Common myeloid progenitor, CD34-positive (primary cell): ENCODE data around the gene PUM1.

ENCODE experiments used
- CTCF ChIA-PET: fragments of 350-600 bp; sonication (Branson Sonifier 250); formaldehyde crosslinking; loops from one replicate; lab custom pipeline; 2021; ENCODE audit warnings: antibody characterized with exemption; lab: Charles Lee
- POLR2A ChIA-PET: fragments of 350-600 bp; sonication (Branson Sonifier 250); formaldehyde crosslinking; loops from one replicate; lab custom pipeline; 2021; ENCODE audit warnings: antibody characterized with exemption; lab: Charles Lee
- DNase-seq, 3 donors: peaks; one replicate each; pipeline versions ENCODE4 v3.0.0 to v3.0.0-alpha.2; 2013
- H3K27ac ChIP-seq, 2 experiments: 1 replicate in 1 of 2; 2 replicates in 1 of 2; pipeline ENCODE4 v1.7.0; 2013; ENCODE audit warnings: inconsistent platforms in 2 of 2, low read length in 2 of 2, mild to moderate bottlenecking in 2 of 2, low read depth in 1 of 2, moderate library complexity in 1 of 2; ENCODE audit not compliant: severe bottlenecking in 2 of 2, insufficient read depth in 1 of 2, poor library complexity in 1 of 2
- H3K27me3 ChIP-seq, 5 experiments: replicated peaks in 2 of 5; 1 replicate in 3 of 5; 2 replicates in 2 of 5; pipeline versions ENCODE4 v1.6.1 to v1.7.0; 2013; ENCODE audit warnings: low read length in 4 of 5, mild to moderate bottlenecking in 2 of 5, moderate library complexity in 2 of 5, inconsistent platforms in 1 of 5; ENCODE audit not compliant: insufficient read depth in 5 of 5, control insufficient read depth in 4 of 5
- H3K36me3 ChIP-seq, 4 experiments: 1 replicate in 2 of 4; 2 replicates in 2 of 4; pipeline versions ENCODE4 v1.6.1 to v1.7.0; 2013; ENCODE audit warnings: low read length in 3 of 4, control low read depth in 1 of 4, mild to moderate bottlenecking in 1 of 4; ENCODE audit not compliant: control insufficient read depth in 4 of 4, insufficient read depth in 4 of 4
- H3K4me1 ChIP-seq, 4 experiments: 1 replicate in 3 of 4; 2 replicates in 1 of 4; pipeline versions ENCODE4 v1.6.1 to v1.7.1; 2013; ENCODE audit warnings: low read length in 3 of 4, mild to moderate bottlenecking in 3 of 4, control low read depth in 1 of 4, inconsistent platforms in 1 of 4, moderate library complexity in 1 of 4; ENCODE audit not compliant: control insufficient read depth in 4 of 4, insufficient read depth in 4 of 4; ENCODE audit errors: control extremely low read depth in 1 of 4
- H3K4me3 ChIP-seq, 7 experiments: 1 replicate in 4 of 7; 2 replicates in 3 of 7; pipeline versions ENCODE4 v1.5.1 to v1.7.0; 2013; ENCODE audit warnings: mild to moderate bottlenecking in 7 of 7, low read length in 6 of 7, moderate library complexity in 6 of 7, inconsistent platforms in 2 of 7, low read depth in 2 of 7, control low read depth in 1 of 7; ENCODE audit not compliant: insufficient read depth in 4 of 7, control insufficient read depth in 1 of 7; ENCODE audit errors: extremely low read depth in 1 of 7
- H3K9me3 ChIP-seq, 5 experiments: 1 replicate in 4 of 5; 2 replicates in 1 of 5; pipeline versions ENCODE4 v1.6.1 to v1.7.1; 2013; ENCODE audit warnings: low read length in 4 of 5, mild to moderate bottlenecking in 2 of 5, inconsistent platforms in 1 of 5, low read depth in 1 of 5, moderate library complexity in 1 of 5; ENCODE audit not compliant: control insufficient read depth in 4 of 5, insufficient read depth in 2 of 5; ENCODE audit errors: control extremely low read depth in 1 of 5
- WGBS: methylation state at CpG from one replicate; pipeline ENCODE4 v1.1.5; 2013; ENCODE audit not compliant: insufficient coverage; 5-methylcytosine and 5-hydroxymethylcytosine counted together

Gene PUM1

DNA sequence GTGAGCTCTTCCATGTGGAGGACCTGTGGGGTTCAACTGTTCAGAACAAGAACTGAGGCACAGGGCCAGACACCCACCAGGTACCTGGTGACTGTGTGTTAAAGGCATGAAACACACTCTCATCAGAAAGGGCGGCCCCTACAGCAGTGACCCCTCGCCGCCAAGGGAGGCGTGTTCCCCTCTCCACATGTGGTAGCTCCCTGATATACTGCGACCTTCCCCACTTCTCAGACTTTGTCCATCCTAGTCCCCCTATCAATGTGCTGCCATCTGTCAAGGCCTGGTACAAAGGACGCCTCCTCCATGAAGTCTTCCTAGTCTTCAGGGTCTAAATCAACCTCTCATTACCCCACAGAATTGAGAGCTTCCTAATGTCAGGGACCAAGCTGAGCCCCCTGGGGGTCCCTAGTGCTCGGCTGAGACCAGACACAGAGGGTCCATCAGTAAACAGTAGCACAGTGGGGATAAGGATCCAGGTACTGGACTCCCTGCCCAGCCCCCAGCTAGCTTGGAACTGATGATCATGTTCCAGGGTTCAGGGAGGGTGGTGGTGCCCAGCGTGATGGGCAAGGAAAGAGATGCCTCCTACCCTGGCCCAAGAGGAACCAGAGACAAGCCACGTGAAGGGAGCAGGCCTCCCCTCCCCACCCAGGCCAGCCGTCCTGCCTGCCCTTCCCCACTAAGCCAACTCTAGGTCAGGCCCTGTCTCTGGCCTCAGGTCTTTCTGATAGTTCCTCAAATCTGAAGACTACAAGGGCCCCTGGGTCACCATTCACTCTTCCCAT, 167.3 kb downstream of the PUM1 start:
- CTCF ChIA-PET = interaction anchor here (0.6 to 2.6 kb wide), 2 partner anchors 12 to 23 kb away, joined by 3 to 17 read pairs; no protein-coding TSS in a partner anchor
- Histone ChIP-seq H3K4me1 (no peaks in the 10 kb centered on the region), H3K9me3 (no peaks in the 10 kb centered on the region), H3K27me3 (peaks cover 0 to 86% (median 26%) of the 10 kb centered on the region in 5 experiments), H3K27ac (no peak overlapping the region), H3K36me3 (no peaks in the 10 kb centered on the region), H3K4me3 (no peak overlapping the region)
- DNase-seq = no peak
- POLR2A ChIA-PET = no interaction called here
- WGBS = 98% methylated on average over 9 of the region's 10 CpGs

- H3K4me3 ChIP-seq = no peak overlapping the region
- no peaks in the 10 kb centered on the region for H3K36me3 ChIP-seq
- peaks cover 0 to 2% (median 1%) of the 10 kb centered on the region in 4 experiments for H3K4me1 ChIP-seq
- 100% methylated on average over 1 of the region's 2 CpGs for WGBS
- H3K27me3 ChIP-seq = peaks cover 0 to 84% (median 29%) of the 10 kb centered on the region in 5 experiments
- ChIA-PET POLR2A (no interaction called here), CTCF (interaction anchor here (0.9 to 2.6 kb wide), 7 partner anchors 14 to 114 kb away, joined by 3 to 17 read pairs (median 3); no protein-coding TSS in a partner anchor)
- DNase-seq = no peak
- no peaks in the 10 kb centered on the region for H3K9me3 ChIP-seq
- H3K27ac ChIP-seq = no peak overlapping the region
Observed at GRCh38 chr1:30896905-30897304, 168.6 kb downstream of the PUM1 start.

- H3K36me3 ChIP-seq = no peaks in the 10 kb centered on the region
- no peak overlapping the region for H3K4me3 ChIP-seq
- DNase-seq = no peak
- CTCF ChIA-PET = interaction anchor here (1.0 to 2.6 kb wide), 6 partner anchors 10 to 113 kb away, joined by 3 to 17 read pairs (median 3); no protein-coding TSS in a partner anchor
- 87% methylated on average over 2 of the region's 6 CpGs for WGBS
- peaks cover 0 to 85% (median 28%) of the 10 kb centered on the region in 5 experiments for H3K27me3 ChIP-seq
- peaks cover 0 to 4% (median 2%) of the 10 kb centered on the region in 4 experiments for H3K4me1 ChIP-seq
- no peak overlapping the region for H3K27ac ChIP-seq
- POLR2A ChIA-PET = no interaction called here
- H3K9me3 ChIP-seq = no peaks in the 10 kb centered on the region
Observed at GRCh38 chr1:30895944-30896660, 169.4 kb downstream of the PUM1 start.

GRCh38 chr1:30895382-30895943, 170.1 kb downstream of the PUM1 start:
- peak overlapping the region in 1 of 2 experiments; percentile 16 for H3K27ac ChIP-seq
- H3K36me3 ChIP-seq = no peaks in the 10 kb centered on the region
- ChIA-PET POLR2A (no interaction called here), CTCF (interaction anchor here (0.9 to 2.6 kb wide), 4 partner anchors 11 to 113 kb away, joined by 3 to 17 read pairs (median 4); no protein-coding TSS in a partner anchor)
- H3K4me1 ChIP-seq = peaks cover 0 to 4% (median 2%) of the 10 kb centered on the region in 4 experiments
- H3K9me3 ChIP-seq = no peaks in the 10 kb centered on the region
- no peak overlapping the region for H3K4me3 ChIP-seq
- DNase-seq = no peak
- 90% methylated on average over 3 of the region's 6 CpGs for WGBS
- peaks cover 0 to 87% (median 26%) of the 10 kb centered on the region in 5 experiments for H3K27me3 ChIP-seq

DNA sequence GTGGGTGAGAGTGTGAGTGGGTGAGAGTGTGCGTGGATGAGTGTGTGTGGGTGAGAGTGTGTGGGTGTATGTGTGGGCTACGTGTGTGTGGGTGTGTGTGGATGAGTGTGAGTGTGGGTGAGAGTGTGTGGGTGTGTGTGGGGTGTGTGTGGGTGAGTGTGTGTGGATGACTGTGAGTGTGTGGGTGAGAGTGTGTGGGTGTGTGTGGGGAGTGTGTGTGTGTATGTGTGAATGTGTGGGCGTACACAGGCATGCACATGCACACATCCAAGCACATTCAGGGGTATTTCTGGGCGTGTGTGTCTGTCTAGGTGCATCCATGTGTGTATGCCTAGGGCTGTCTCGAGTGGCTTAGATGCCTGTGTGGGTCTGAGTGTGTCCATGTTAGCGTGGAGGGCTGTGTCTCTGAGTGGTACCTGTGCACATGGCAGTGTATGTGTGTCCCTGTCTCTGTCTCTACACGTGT, 171.0 kb downstream of the PUM1 start:
- CTCF ChIA-PET = interaction anchor here (0.9 to 3.9 kb wide), 4 partner anchors 12 to 93 kb away, joined by 3 to 19 read pairs (median 6); no protein-coding TSS in a partner anchor
- POLR2A ChIA-PET = no interaction called here
- Histone ChIP-seq H3K27me3 (peaks cover 0 to 83% (median 29%) of the 10 kb centered on the region in 5 experiments), H3K4me1 (peaks cover 0 to 4% (median 2%) of the 10 kb centered on the region in 4 experiments), H3K4me3 (no peak overlapping the region), H3K9me3 (no peaks in the 10 kb centered on the region), H3K36me3 (no peaks in the 10 kb centered on the region), H3K27ac (no peak overlapping the region)
- 90% methylated on average over 2 of the region's 7 CpGs for WGBS
- DNase-seq = no peak

DNA sequence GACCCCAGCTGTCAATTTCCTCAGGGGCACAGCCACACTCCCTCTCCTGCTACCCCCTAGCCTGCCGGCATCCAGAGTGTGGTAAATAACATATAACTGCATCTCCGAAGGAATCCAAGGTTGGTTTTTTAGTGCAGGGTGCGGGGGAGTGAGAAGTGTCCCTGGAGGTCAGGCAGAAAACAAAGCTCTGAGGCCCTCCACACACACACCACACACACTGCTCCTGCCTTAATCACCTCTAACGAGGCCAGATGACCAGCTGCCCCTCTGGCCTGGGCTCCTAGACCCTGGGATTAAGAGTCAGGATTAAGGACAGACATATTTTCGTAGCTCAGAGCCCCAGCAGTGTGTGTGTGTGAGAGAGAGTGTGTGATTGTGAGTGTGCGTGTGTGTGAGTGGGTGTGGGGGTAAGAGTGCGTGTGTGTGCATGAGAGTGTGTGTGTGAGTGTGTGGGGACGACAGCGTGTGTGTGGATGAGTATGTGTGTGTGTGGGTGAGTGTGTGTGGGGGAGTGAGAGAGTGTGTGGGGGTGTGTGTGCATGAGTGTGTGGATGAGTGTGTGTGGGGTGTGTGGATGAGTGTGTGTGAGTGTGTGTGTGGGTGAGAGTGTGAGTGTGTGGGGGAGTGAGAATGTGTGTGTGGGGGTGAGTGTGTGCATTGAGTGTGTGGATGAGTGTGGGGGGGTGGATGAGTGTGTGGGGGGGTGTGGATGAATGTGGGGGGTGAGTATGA, 171.6 kb downstream of the PUM1 start:
- WGBS = 88% methylated on average over 5 of the region's 9 CpGs
- H3K4me1 ChIP-seq = peaks cover 0 to 4% (median 2%) of the 10 kb centered on the region in 4 experiments
- H3K36me3 ChIP-seq = no peaks in the 10 kb centered on the region
- DNase-seq = no peak
- H3K4me3 ChIP-seq = no peak overlapping the region
- H3K27ac ChIP-seq = no peak overlapping the region
- ChIA-PET POLR2A (no interaction called here), CTCF (interaction anchor here (2.5 to 3.9 kb wide), 2 partner anchors 12 to 92 kb away, joined by 7 to 19 read pairs; no protein-coding TSS in a partner anchor)
- H3K9me3 ChIP-seq = no peaks in the 10 kb centered on the region
- H3K27me3 ChIP-seq = peaks cover 0 to 85% (median 34%) of the 10 kb centered on the region in 5 experiments
